NT2/D1 (cell line): Measurements from ENCODE around the gene CDK5R1.

ENCODE experiments used
- DNase-seq: peaks from one replicate; pipeline ENCODE4 v3.0.0-alpha.2; 2011; ENCODE audit warnings: low read depth, low spot score
- H3K27me3 ChIP-seq: 2 replicates; pipeline ENCODE4 v1.6.0; 2011; ENCODE audit warnings: mild to moderate bottlenecking; ENCODE audit not compliant: insufficient read length, insufficient read depth
- H3K36me3 ChIP-seq: 2 replicates; pipeline ENCODE4 v1.6.1; 2011; ENCODE audit warnings: mild to moderate bottlenecking, low read length, mixed read lengths; ENCODE audit not compliant: insufficient read depth, insufficient read length
- H3K4me1 ChIP-seq: 2 replicates; pipeline ENCODE4 v1.5.1; 2011; ENCODE audit not compliant: insufficient read depth, insufficient read length
- H3K4me3 ChIP-seq: 2 replicates; pipeline ENCODE4 v1.5.1; 2011; ENCODE audit warnings: low read depth; ENCODE audit not compliant: insufficient read length
- H3K9ac ChIP-seq: 2 replicates; pipeline ENCODE4 v1.6.0; 2011; ENCODE audit warnings: low read depth; ENCODE audit not compliant: insufficient read length
- H3K9me3 ChIP-seq: 2 replicates; pipeline ENCODE4 v1.5.1; 2011; ENCODE audit warnings: mild to moderate bottlenecking, low read length; ENCODE audit not compliant: insufficient read depth
- SUZ12 ChIP-seq: IDR thresholded peaks from 2 replicates; pipeline ENCODE4 v1.6.1; 2011; ENCODE audit not compliant: insufficient read length, insufficient read depth; ENCODE audit errors: extremely low read depth
- YY1 ChIP-seq: IDR thresholded peaks from 2 replicates; pipeline ENCODE4 v1.6.1; 2011; ENCODE audit not compliant: insufficient read length, insufficient read depth
- ZNF274 ChIP-seq: IDR thresholded peaks from 2 replicates; pipeline ENCODE4 v1.6.1; 2011; ENCODE audit warnings: mild to moderate bottlenecking, low read depth, low read length

Gene CDK5R1

DNA sequence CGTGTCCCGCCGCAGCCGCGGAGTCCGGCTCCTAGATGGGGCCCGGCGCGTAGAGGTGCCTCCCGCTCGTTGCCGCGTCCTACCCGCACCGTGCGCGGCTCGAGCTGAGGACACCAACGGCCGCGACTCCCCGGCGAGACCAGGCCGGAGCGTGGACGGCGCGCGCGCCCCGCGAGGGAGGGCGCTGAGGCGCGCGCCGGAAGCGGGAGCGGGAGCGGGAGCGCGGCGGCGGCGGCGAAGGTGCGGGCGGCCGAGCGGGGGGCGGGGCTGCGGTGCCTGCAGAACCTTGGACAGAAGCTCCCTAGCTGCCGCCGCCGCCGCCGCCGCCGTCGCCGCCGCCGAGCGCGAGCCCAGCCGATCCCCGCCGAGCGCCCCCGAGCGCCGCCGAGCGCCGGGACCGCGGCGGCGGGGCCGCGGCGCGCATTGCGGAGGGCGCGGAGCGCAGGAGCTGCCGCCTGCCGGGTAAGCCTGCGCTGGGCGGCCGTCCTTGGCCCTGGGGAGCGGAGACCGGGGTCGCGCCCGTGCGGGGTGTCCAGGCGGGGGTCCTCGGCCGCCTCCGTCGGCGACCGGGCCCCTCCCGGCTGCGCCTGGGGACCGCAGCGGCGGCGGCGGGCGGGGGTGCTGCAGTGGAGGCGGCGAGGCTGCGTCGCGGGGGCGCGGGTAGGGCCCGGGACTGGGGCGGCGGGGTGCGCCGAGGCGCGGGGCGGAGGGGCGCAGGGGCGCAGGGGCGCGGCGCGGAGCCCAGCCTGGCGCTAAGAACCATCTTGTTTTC, at the start of gene CDK5R1:
Gene CDK5R1 (plus strand): TSS at position 293 of the 772 bp plus-strand sequence. CDS start 628 bp downstream, outside the sequence.
- no peak for DNase-seq
- Histone ChIP-seq H3K4me1 (peaks cover 19% of the 10 kb centered on the region), H3K9me3 (no peaks in the 10 kb centered on the region), H3K36me3 (peaks cover 40% of the 10 kb centered on the region), H3K27me3 (no peaks in the 10 kb centered on the region), H3K4me3 (peak within 1 kb of the TSS; percentile 52), H3K9ac (peak within 1 kb of the TSS; percentile 79)
- no peak for TF ChIP-seq ZNF274
- no peak for TF ChIP-seq YY1
- no peak for TF ChIP-seq SUZ12

DNA sequence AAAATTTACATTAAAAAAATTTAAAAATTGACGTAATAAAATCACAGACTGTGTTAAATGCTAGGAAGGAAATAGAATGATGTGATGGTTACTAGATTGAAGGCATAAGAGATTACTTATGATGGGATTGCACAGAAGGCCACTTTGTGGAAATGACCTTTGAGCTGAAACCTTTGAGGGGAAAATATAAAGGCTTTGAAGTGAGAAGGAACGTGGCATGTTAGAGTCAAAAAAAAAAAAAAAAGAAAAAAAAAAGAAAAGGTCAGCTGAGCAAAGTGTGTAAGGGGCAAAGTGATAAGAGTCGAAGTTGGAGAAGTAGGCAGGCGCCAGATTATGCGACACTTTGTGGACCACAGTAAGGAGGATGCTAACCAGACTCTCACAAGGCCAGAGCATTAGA, 46.1 kb upstream of the CDK5R1 start:
- no peak overlapping the region for H3K9ac ChIP-seq
- DNase-seq = no peak
- H3K27me3 ChIP-seq = peaks cover 19% of the 10 kb centered on the region
- H3K4me3 ChIP-seq = no peak overlapping the region
- no peaks in the 10 kb centered on the region; the same call in 1 of the 2 replicates for H3K9me3 ChIP-seq
- TF ChIP-seq YY1 (no peak), SUZ12 (no peak), ZNF274 (no peak)
- no peaks in the 10 kb centered on the region for H3K4me1 ChIP-seq
- H3K36me3 ChIP-seq = peaks cover 4% of the 10 kb centered on the region

DNA sequence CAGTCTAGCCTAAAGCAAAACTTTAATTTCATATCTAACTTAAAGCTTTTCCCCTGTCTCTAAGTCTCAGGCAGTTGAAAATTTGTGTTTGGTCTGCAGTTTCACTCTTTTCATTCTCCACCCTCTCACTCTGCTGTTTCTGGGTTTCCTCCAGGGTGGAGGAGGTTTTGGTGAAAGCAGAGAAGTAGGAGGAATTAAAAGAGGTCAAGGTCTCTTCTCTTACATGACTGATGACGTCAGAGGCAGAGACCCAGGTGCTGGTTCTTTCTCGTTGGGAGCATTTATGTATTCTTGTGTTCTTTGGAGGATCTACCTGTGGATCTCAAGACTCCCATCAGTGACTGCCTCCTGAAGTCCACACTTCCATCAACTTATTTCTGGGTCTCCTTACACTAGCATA, 44.9 kb upstream of the CDK5R1 start:
- no peaks in the 10 kb centered on the region; the same call in 1 of the 2 replicates for H3K9me3 ChIP-seq
- H3K27me3 ChIP-seq = peaks cover 19% of the 10 kb centered on the region
- peaks cover 9% of the 10 kb centered on the region for H3K36me3 ChIP-seq
- TF ChIP-seq ZNF274 (no peak), YY1 (no peak), SUZ12 (no peak)
- DNase-seq = no peak
- H3K9ac ChIP-seq = no peak overlapping the region
- no peaks in the 10 kb centered on the region for H3K4me1 ChIP-seq
- no peak overlapping the region for H3K4me3 ChIP-seq

DNA sequence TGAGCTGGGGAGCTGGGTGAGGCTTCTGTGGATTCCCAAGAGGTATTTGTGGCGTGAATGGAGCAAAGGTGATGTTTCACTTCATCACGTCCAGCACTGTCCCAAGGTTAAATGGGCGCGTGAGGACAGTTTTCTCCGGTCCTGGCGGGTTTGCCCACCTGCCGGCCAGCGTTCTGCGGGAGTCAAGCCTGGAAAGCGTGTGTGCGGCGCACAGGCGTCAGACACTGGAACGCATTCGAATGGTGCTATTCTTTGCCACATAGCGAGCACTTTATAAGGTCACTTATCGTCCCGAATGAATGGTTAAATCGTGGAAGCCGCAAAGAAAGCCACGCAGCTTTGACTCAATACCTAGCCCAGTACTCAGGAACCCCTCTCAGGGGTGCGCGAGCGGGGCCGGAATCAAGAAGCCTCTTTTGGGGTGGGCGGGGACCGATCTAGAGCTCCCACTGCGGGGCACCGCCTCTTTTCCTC, 42.9 kb upstream of the CDK5R1 start:
- no peak for DNase-seq
- peak overlapping the region; percentile 16 for H3K9ac ChIP-seq
- H3K4me3 ChIP-seq = peak overlapping the region; percentile 45
- H3K4me1 ChIP-seq = no peaks in the 10 kb centered on the region
- TF ChIP-seq ZNF274 (no peak), SUZ12 (no peak), YY1 (no peak)
- peaks cover 19% of the 10 kb centered on the region for H3K27me3 ChIP-seq
- peaks cover 28% of the 10 kb centered on the region for H3K36me3 ChIP-seq
- H3K9me3 ChIP-seq = no peaks in the 10 kb centered on the region; the same call in 1 of the 2 replicates

DNA sequence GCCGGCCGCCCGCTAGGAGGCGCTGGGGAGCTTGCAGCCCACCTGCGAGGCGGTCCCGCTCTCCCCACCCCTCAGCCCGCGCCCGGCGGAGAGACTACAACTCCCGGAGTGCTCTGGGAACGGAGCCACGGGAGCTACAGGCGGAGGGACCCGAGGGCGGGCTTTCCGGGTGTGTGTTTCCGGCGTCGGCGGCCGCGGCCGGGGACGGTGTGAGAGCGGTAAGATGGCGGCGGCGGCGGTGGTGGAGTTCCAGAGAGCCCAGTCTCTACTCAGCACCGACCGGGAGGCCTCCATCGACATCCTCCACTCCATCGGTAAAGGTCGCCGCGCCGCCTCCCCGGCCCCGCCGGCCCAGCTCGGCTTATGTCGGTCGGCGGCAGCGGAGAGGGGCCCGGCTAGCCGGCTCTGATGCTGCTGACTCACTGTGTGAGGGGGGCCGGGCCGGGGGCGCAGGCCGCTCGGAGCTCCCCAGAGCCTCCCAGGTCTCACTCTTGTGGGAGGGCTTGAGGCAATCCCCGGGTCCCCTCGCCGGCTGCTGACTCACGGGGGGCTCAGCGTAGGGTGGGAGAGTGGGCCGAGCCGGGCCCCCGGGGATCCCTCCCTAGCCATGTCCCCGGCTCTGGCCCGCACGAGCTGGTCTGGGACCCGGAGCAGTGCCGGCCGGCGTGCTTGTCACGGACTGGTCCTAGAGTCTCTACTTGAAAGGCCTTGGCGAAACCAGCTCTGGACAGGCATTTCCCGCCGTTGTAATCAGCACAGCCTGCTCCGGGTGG, 42.3 kb upstream of the CDK5R1 start, which contains the start of gene PSMD11:
Gene PSMD11 (plus strand): TSS at position 210 of the 773 bp plus-strand sequence. CDS start 14 bp downstream, at position 224.
- Histone ChIP-seq H3K27me3 (peaks cover 19% of the 10 kb centered on the region), H3K36me3 (peaks cover 34% of the 10 kb centered on the region), H3K4me1 (no peaks in the 10 kb centered on the region), H3K4me3 (peak within 1 kb of the TSS; percentile 86), H3K9ac (peak within 1 kb of the TSS; percentile 89), H3K9me3 (no peaks in the 10 kb centered on the region; the same call in 1 of the 2 replicates)
- peak; percentile 89 for DNase-seq
- TF ChIP-seq SUZ12 (no peak), YY1 (peak; percentile 63)

DNA sequence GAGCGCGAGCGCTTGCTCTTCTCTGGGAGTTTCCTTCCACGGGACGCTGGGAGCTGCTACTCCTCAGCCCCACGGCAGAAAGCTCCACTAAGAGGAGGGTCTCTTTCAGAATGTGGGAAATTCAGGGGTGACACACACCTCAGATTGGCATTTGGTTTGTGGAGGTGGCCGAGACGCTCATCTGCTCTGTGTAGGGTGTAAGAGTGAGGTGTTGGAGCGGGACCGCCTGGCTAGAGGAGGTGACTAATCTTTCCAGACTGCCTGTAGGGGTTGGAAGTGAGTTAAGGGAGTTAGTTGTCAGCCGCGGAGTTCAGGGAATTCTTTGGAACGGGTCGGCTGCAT, 41.7 kb upstream of the CDK5R1 start:
- Histone ChIP-seq H3K9me3 (no peaks in the 10 kb centered on the region; the same call in 1 of the 2 replicates), H3K4me1 (no peaks in the 10 kb centered on the region), H3K27me3 (peaks cover 19% of the 10 kb centered on the region), H3K4me3 (peak overlapping the region; percentile 86), H3K36me3 (peaks cover 40% of the 10 kb centered on the region), H3K9ac (peak overlapping the region; percentile 89)
- TF ChIP-seq ZNF274 = no peak
- TF ChIP-seq YY1 = no peak
- no peak for TF ChIP-seq SUZ12
- no peak for DNase-seq

DNA sequence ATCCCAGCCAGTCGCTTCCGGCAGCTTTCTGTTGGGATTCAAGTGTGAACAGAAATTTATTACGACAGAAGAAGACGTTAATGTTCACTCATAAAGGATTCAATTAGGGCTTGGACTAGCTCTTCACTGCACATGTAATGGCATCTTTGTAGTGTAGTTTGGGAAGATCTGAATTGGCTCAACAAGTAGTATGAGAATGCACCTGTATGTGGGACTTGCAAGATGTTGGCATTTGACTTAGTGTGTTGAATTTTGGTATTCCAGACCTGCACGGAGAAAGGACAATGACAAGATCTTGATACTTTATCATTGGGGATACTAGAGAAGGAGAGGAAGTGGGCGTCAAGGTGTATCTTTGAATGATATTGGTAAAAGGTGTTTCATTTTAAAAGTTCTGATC, 41.3 kb upstream of the CDK5R1 start:
- Histone ChIP-seq H3K4me3 (peak overlapping the region; percentile 86), H3K27me3 (peaks cover 19% of the 10 kb centered on the region), H3K9ac (peak overlapping the region; percentile 89), H3K9me3 (no peaks in the 10 kb centered on the region; the same call in 1 of the 2 replicates), H3K4me1 (no peaks in the 10 kb centered on the region), H3K36me3 (peaks cover 43% of the 10 kb centered on the region)
- no peak for DNase-seq
- TF ChIP-seq SUZ12 = no peak
- TF ChIP-seq YY1 = no peak
- no peak for TF ChIP-seq ZNF274
